HepG2 (cell line): ENCODE data around the gene PRKAR1B. TPM values are rescaled to one million over a fixed set of nuclear protein-coding genes. Genes with fewer than 3 reads are reported as not detected.

Experiments
- CEBPG ChIP-seq: IDR thresholded peaks from 2 replicates; pipeline ENCODE4 v1.6.1; 2016
- CENPX ChIP-seq: sonication (generic); formaldehyde crosslinking; IDR thresholded peaks from 2 replicates; pipeline ENCODE4 v1.9.0; 2021; ENCODE audit warnings: mild to moderate bottlenecking, missing genetic modification reagents, moderate library complexity
- JDP2 ChIP-seq: sonication (generic); formaldehyde crosslinking; IDR thresholded peaks from 2 replicates; pipeline ENCODE4 v1.8.1; 2022; ENCODE audit warnings: missing genetic modification reagents, borderline replicate concordance
- NFE2L2 ChIP-seq: fragments of 150-350 bp; IDR thresholded peaks from 2 replicates; pipeline ENCODE4 v1.6.1; 2014; ENCODE audit warnings: low read length
- NFIB ChIP-seq: sonication (generic); formaldehyde crosslinking; IDR thresholded peaks from 2 replicates; pipeline ENCODE4 v1.9.0; 2021; ENCODE audit warnings: missing genetic modification reagents, mild to moderate bottlenecking, borderline replicate concordance
- NR1H2 ChIP-seq: sonication (generic); formaldehyde crosslinking; IDR thresholded peaks from 2 replicates; pipeline ENCODE4 v1.8.1; 2022; ENCODE audit warnings: low read depth, missing genetic modification reagents, borderline replicate concordance
- PAXIP1 ChIP-seq: sonication (generic); formaldehyde crosslinking; conservative IDR thresholded peaks from 2 replicates; pipeline ENCODE4 v1.4.0; 2020; ENCODE audit warnings: mild to moderate bottlenecking, missing genetic modification reagents, moderate library complexity
- POGK ChIP-seq: sonication (generic); formaldehyde crosslinking; conservative IDR thresholded peaks from 2 replicates; pipeline ENCODE4 v1.8.0; 2022; ENCODE audit warnings: mild to moderate bottlenecking, moderate library complexity, missing genetic modification reagents
- SRSF4 ChIP-seq: fragments of 200-400 bp; formaldehyde crosslinking; IDR thresholded peaks from one replicate; pipeline ENCODE4 v1.6.1; 2018; ENCODE audit warnings: mild to moderate bottlenecking, low read depth, low read length, moderate library complexity; ENCODE audit not compliant: poor library complexity, severe bottlenecking
- THAP7 ChIP-seq: sonication (generic); formaldehyde crosslinking; IDR thresholded peaks from 2 replicates; pipeline ENCODE4 v1.8.1; 2023; ENCODE audit warnings: mild to moderate bottlenecking, missing genetic modification reagents
- ZBTB14 ChIP-seq: sonication (generic); formaldehyde crosslinking; IDR thresholded peaks from 2 replicates; pipeline ENCODE4 v1.4.0; 2020; ENCODE audit warnings: missing genetic modification reagents
- ZNF24 ChIP-seq: fragments of 450-650 bp; IDR thresholded peaks from 2 replicates; pipeline ENCODE4 v1.6.1; 2017; ENCODE audit warnings: antibody characterized with exemption, mild to moderate bottlenecking
- ZNF282 ChIP-seq: fragments of 450-650 bp; IDR thresholded peaks from 2 replicates; pipeline ENCODE4 v1.6.1; 2018; ENCODE audit not compliant: partially characterized antibody
- ZNF710 ChIP-seq: sonication (generic); formaldehyde crosslinking; IDR thresholded peaks from 2 replicates; pipeline ENCODE4 v1.5.0; 2020; ENCODE audit warnings: mild to moderate bottlenecking, missing genetic modification reagents, borderline replicate concordance
- ZNF75D ChIP-seq: sonication (generic); formaldehyde crosslinking; IDR thresholded peaks from 2 replicates; pipeline ENCODE4 v1.8.1; 2023; ENCODE audit warnings: missing genetic modification reagents, mild to moderate bottlenecking, borderline replicate concordance
- ZNF773 ChIP-seq: sonication (generic); formaldehyde crosslinking; IDR thresholded peaks from 2 replicates; pipeline ENCODE4 v1.4.0; 2020; ENCODE audit warnings: missing genetic modification reagents, borderline replicate concordance
- polyA plus RNA-seq, 8 experiments: library from polyadenylated mRNA; depleted of rRNA in 3 of 8; stranded (reverse) in 7 of 8; unstranded in 1 of 8; fragments of >200 nt; fragmentation: Illumina TruSeq in 4 of 8; extraction: Trizol in 4 of 8; gene quantifications; 2 replicates each; pipeline versions ENCODE4 v1.2.1 to v1.2.3, GENCODE V29; 2011 to 2016; ENCODE audit warnings: low read depth in 4 of 8, missing spikeins in 1 of 8, mixed read lengths in 1 of 8; ENCODE audit not compliant: insufficient read depth in 1 of 8
- total RNA-seq, 5 experiments: library from RNA; depleted of rRNA; stranded (reverse); fragments of >200 nt; fragmentation: Illumina TruSeq; extraction: Trizol; gene quantifications; 2 replicates each; pipeline ENCODE4 v1.2.3, GENCODE V29; 2016; ENCODE audit warnings: low read depth in 1 of 5

PRKAR1B gene
- total and polyA plus RNA-seq, 2 of the 13 experiments (the other 11 are each of a cell fraction or from before 2014, with no cell fraction given): 7.9 to 28.2 TPM

- TF ChIP-seq ZBTB14 (CRISPR knock-in tag): no peak
- 0 out of 2 replicates have a peak, but pooled peaks have one; percentile 26 for TF ChIP-seq ZNF710
- no peak for TF ChIP-seq JDP2
- no peak for TF ChIP-seq NFIB (CRISPR knock-in tag)
- no peak for TF ChIP-seq ZNF773 (CRISPR knock-in tag)
- TF ChIP-seq PAXIP1 (CRISPR knock-in tag): no peak; the same call in 1 of the 2 replicates
- TF ChIP-seq CENPX (CRISPR knock-in tag): no peak
- TF ChIP-seq NFE2L2: no peak
- no peak; the same call in 1 of the 2 replicates for TF ChIP-seq CEBPG (CRISPR knock-in tag)
- TF ChIP-seq ZNF24: no peak
- no peak for TF ChIP-seq ZNF75D
- TF ChIP-seq THAP7 (CRISPR knock-in tag): no peak
- TF ChIP-seq NR1H2 (CRISPR knock-in tag): no peak
- TF ChIP-seq SRSF4: no peak
- TF ChIP-seq POGK (CRISPR knock-in tag): no peak
- TF ChIP-seq ZNF282: no peak
Observed at GRCh38 chr7:617614-618538, 109.2 kb downstream of the PRKAR1B start (continued).
